ENCODE measurements around the gene COPS8.

- TF ChIP-seq TEAD4 (IDR thresholded peaks at IDR 0.05; ENCODE audit: borderline replicate concordance, insufficient read depth) (no peak), POLR2AphosphoS5 (IDR thresholded peaks at IDR 0.05; ENCODE audit: low read depth, low read length) (no peak), CTCF (IDR thresholded peaks at IDR 0.05) (no peak), RCOR1 (IDR thresholded peaks at IDR 0.05; ENCODE audit: low read length) (no peak), YY1 (IDR thresholded peaks at IDR 0.05; ENCODE audit: low read depth) (no peak), USF1 (IDR thresholded peaks at IDR 0.05; ENCODE audit: borderline replicate concordance, low read depth) (no peak), TAF1 (IDR thresholded peaks at IDR 0.05; ENCODE audit: borderline replicate concordance, low read depth, low read length) (no peak), ELF1 (IDR thresholded peaks at IDR 0.05) (no peak), MAX (IDR thresholded peaks at IDR 0.05; ENCODE audit: low read depth) (no peak), JUND (IDR thresholded peaks at IDR 0.05) (no peak), GABPA (IDR thresholded peaks at IDR 0.05; ENCODE audit: low read depth) (no peak), SMC3 (IDR thresholded peaks at IDR 0.05; ENCODE audit: low read depth, low read length) (no peak)
These were observed 30.7 kb downstream of the COPS8 start for GRCh38 chr2:237116431-237116830.

All from SK-N-SH (cell line).